Stimulated activated CD4-positive, alpha-beta T cell treated with anti-CD3 and anti-CD28 coated beads, Interleukin-12 subunit alpha, Interleukin-12 subunit beta, amount 100 ng/mL, for 48 hours (primary cell): ENCODE results near the gene PI4K2B.
"Not testable (repeated sequence)": the region's sequence is repeated elsewhere in the genome, so short reads cannot be mapped to it uniquely, and the experiment has no call there.

Experiments
- DNase-seq, 3 donors: peaks; one replicate each; pipeline ENCODE4 v3.0.0-alpha.2; 2020; ENCODE audit warnings: low read depth in 2 of 3, low spot score in 1 of 3

Gene PI4K2B

GRCh38 chr4:25302626-25303025, 68.8 kb downstream of the PI4K2B start:
- DNase-seq: no peak

- no peak for DNase-seq
Observed at GRCh38 chr4:25303578-25303977, 69.7 kb downstream of the PI4K2B start.

GRCh38 chr4:25306518-25307057, 72.8 kb downstream of the PI4K2B start:
- no peak for DNase-seq

GRCh38 chr4:25307596-25307995, 73.8 kb downstream of the PI4K2B start:
- no peak for DNase-seq

GRCh38 chr4:25308306-25308705, 74.5 kb downstream of the PI4K2B start:
- no peak for DNase-seq

- no peak for DNase-seq
Observed at GRCh38 chr4:25308761-25309160, 74.9 kb downstream of the PI4K2B start.

- DNase-seq: no peak
Observed at GRCh38 chr4:25310066-25310802, 76.4 kb downstream of the PI4K2B start.

GRCh38 chr4:25310803-25311166, 77.0 kb downstream of the PI4K2B start:
- no peak for DNase-seq

GRCh38 chr4:25312496-25313200, 78.8 kb downstream of the PI4K2B start, which contains the start of gene ZCCHC4:
TSS of gene ZCCHC4 (plus strand) at chr4:25312774. CDS start at chr4:25312810, 36 bp downstream.
- peak; percentile 77 to 82 (median 81) for DNase-seq

- no peak for DNase-seq
Observed at GRCh38 chr4:25313201-25313895, 79.5 kb downstream of the PI4K2B start.

GRCh38 chr4:25320336-25320735, 86.5 kb downstream of the PI4K2B start:
- DNase-seq: no peak

- no peak for DNase-seq
Observed at GRCh38 chr4:25320773-25321172, 86.9 kb downstream of the PI4K2B start.

GRCh38 chr4:25321703-25322102, 87.9 kb downstream of the PI4K2B start:
- DNase-seq: no peak

- not testable (repeated sequence) for DNase-seq
Observed at GRCh38 chr4:25328463-25328862, 94.6 kb downstream of the PI4K2B start.
